Nephron progenitor cell (in vitro differentiated cells): Measurements from ENCODE around the gene ROR2.

Experiments used
- DNase-seq: peaks from one replicate; pipeline ENCODE4 v3.0.0; 2021
- H3K27ac Mint-ChIP-seq: 2 replicates; pipeline ENCODE4 v1.8.0; 2021; ENCODE audit warnings: mild to moderate bottlenecking, moderate library complexity, mixed read lengths
- H3K27me3 Mint-ChIP-seq: 2 replicates; pipeline ENCODE4 v1.8.0; 2021; ENCODE audit warnings: mild to moderate bottlenecking, low read depth, mixed read lengths; ENCODE audit not compliant: poor library complexity
- H3K36me3 Mint-ChIP-seq: 2 replicates; pipeline ENCODE4 v1.8.0; 2021; ENCODE audit warnings: low read depth, mixed read lengths
- H3K4me1 Mint-ChIP-seq: 2 replicates; pipeline ENCODE4 v1.8.0; 2021; ENCODE audit warnings: mixed read lengths
- H3K4me3 Mint-ChIP-seq: 2 replicates; pipeline ENCODE4 v1.8.0; 2021; ENCODE audit warnings: mild to moderate bottlenecking, moderate library complexity, mixed read lengths
- H3K9me3 Mint-ChIP-seq: 2 replicates; pipeline ENCODE4 v1.8.0; 2021; ENCODE audit warnings: mild to moderate bottlenecking, moderate library complexity, mixed read lengths
- TF ChIP-seq, protein P1 (sequence below): fragments of 200-600 bp; sonication (generic); IDR thresholded peaks from 2 replicates; pipeline ENCODE4 v1.5.0; 2021; ENCODE audit warnings: antibody characterized with exemption

ROR2 gene

GRCh38 chr9:91741522-91741921 lies 208.5 kb downstream of the ROR2 start:
- DNase-seq: no peak
- H3K36me3 Mint-ChIP-seq: peaks cover 52% of the 10 kb centered on the region
- peaks cover 4% of the 10 kb centered on the region for H3K27me3 Mint-ChIP-seq
- H3K4me1 Mint-ChIP-seq: peaks cover 6% of the 10 kb centered on the region
- H3K4me3 Mint-ChIP-seq: no peak overlapping the region
- no peak overlapping the region for H3K27ac Mint-ChIP-seq
- TF ChIP-seq, protein P1, sequence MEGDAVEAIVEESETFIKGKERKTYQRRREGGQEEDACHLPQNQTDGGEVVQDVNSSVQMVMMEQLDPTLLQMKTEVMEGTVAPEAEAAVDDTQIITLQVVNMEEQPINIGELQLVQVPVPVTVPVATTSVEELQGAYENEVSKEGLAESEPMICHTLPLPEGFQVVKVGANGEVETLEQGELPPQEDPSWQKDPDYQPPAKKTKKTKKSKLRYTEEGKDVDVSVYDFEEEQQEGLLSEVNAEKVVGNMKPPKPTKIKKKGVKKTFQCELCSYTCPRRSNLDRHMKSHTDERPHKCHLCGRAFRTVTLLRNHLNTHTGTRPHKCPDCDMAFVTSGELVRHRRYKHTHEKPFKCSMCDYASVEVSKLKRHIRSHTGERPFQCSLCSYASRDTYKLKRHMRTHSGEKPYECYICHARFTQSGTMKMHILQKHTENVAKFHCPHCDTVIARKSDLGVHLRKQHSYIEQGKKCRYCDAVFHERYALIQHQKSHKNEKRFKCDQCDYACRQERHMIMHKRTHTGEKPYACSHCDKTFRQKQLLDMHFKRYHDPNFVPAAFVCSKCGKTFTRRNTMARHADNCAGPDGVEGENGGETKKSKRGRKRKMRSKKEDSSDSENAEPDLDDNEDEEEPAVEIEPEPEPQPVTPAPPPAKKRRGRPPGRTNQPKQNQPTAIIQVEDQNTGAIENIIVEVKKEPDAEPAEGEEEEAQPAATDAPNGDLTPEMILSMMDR: no peak
- no peaks in the 10 kb centered on the region for H3K9me3 Mint-ChIP-seq

DNA sequence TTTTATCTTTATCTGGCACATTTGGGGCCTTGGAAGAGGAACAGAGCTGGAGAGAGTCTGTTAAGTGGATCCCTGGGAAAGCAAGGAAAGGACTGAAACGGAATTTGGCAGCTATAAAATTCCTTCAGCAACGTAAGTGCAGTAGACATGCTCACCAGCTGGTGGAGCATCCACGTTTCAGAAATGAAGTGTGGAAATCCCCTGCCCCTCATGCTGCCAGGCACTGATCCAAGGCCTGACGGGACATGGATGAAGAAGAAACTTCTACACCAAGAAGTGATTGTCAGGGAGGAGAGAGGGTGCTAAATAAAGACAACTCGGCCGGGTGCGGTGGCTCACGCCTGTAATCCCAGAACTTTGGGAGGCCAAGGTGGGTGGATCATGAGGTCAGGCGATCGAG lies 209.3 kb downstream of the ROR2 start:
- Mint-ChIP-seq H3K27ac (no peak overlapping the region), H3K4me1 (peaks cover 6% of the 10 kb centered on the region), H3K4me3 (no peak overlapping the region), H3K27me3 (peaks cover 4% of the 10 kb centered on the region), H3K9me3 (no peaks in the 10 kb centered on the region), H3K36me3 (peaks cover 56% of the 10 kb centered on the region)
- TF ChIP-seq, protein P1: no peak
- DNase-seq: no peak

GRCh38 chr9:91736898-91737601 lies 213.0 kb downstream of the ROR2 start:
- TF ChIP-seq, protein P1: no peak
- H3K4me3 Mint-ChIP-seq: no peak overlapping the region
- H3K9me3 Mint-ChIP-seq: no peaks in the 10 kb centered on the region
- H3K36me3 Mint-ChIP-seq: peaks cover 38% of the 10 kb centered on the region
- H3K27me3 Mint-ChIP-seq: no peaks in the 10 kb centered on the region
- H3K4me1 Mint-ChIP-seq: peaks cover 3% of the 10 kb centered on the region
- no peak for DNase-seq
- H3K27ac Mint-ChIP-seq: peak overlapping the region; percentile 87

GRCh38 chr9:91736311-91736710 lies 213.7 kb downstream of the ROR2 start:
- H3K36me3 Mint-ChIP-seq: peaks cover 30% of the 10 kb centered on the region
- no peaks in the 10 kb centered on the region for H3K4me1 Mint-ChIP-seq
- no peak for DNase-seq
- no peaks in the 10 kb centered on the region for H3K9me3 Mint-ChIP-seq
- peak overlapping the region; percentile 87 for H3K27ac Mint-ChIP-seq
- H3K4me3 Mint-ChIP-seq: no peak overlapping the region
- no peaks in the 10 kb centered on the region for H3K27me3 Mint-ChIP-seq
- TF ChIP-seq, protein P1: no peak

DNA sequence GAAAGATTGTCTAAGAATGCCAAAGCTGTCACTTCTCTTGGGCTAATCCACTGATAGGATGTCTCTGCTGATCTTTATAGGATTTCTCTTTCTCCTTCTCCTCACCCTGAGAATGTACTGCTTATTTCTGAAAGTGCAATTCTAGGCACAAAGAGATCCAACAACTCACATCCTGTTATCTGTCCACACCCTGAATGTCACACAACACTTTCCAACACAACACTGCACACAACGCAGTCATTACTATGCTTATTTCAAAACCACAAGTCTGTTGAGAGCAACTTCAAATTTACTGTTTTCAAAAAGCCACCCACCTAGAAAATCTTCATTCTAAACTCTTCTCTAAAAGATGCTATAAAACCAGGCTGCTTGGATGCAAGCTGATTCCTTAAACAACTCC lies 215.0 kb downstream of the ROR2 start:
- H3K27ac Mint-ChIP-seq: peak overlapping the region; percentile 59
- no peaks in the 10 kb centered on the region for H3K4me1 Mint-ChIP-seq
- no peaks in the 10 kb centered on the region for H3K27me3 Mint-ChIP-seq
- TF ChIP-seq, protein P1: no peak
- H3K4me3 Mint-ChIP-seq: no peak overlapping the region
- H3K36me3 Mint-ChIP-seq: peaks cover 26% of the 10 kb centered on the region
- no peak for DNase-seq
- H3K9me3 Mint-ChIP-seq: no peaks in the 10 kb centered on the region

DNA sequence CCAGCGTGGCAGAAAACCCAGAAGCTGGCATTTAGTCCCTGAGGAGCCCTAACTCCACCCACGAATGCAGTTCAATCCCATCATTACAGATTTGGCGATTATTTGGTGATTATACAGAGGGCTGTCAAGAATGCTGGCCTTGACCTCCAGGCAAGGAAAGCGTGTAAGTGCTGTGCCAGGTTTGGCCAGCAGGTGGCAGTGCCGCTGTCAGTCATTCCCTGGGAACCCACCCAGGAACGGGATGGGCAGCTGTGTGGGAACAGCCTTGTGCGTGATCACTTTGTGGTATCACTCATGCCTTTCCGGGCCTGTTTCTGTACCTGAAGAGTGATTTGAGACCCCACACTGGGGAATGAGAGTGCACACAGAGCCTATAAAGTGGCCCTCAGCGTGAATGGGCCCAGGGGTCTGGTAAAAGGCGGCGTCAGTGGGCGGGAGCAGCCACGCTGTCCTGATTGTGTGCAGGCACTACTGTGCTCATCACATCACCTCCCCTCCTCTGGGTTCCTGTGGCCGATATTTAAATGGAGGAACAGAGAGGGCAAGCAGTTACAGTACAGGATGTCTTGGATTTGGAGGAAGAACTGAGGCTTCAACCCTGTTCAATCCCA lies 215.6 kb downstream of the ROR2 start:
- peak; percentile 88 for DNase-seq
- H3K4me1 Mint-ChIP-seq: no peaks in the 10 kb centered on the region
- peaks cover 32% of the 10 kb centered on the region for H3K36me3 Mint-ChIP-seq
- no peaks in the 10 kb centered on the region for H3K9me3 Mint-ChIP-seq
- H3K27me3 Mint-ChIP-seq: no peaks in the 10 kb centered on the region
- TF ChIP-seq, protein P1: peak; percentile 96
- no peak overlapping the region for H3K4me3 Mint-ChIP-seq
- no peak overlapping the region for H3K27ac Mint-ChIP-seq
